Measurements from ENCODE around the gene HYI. TPM values are rescaled to one million over a fixed set of nuclear protein-coding genes. Genes with fewer than 3 reads are reported as not detected.

The HYI gene
- total RNA-seq, 1 experiment from 2014 or later = 55.3 TPM

DNA sequence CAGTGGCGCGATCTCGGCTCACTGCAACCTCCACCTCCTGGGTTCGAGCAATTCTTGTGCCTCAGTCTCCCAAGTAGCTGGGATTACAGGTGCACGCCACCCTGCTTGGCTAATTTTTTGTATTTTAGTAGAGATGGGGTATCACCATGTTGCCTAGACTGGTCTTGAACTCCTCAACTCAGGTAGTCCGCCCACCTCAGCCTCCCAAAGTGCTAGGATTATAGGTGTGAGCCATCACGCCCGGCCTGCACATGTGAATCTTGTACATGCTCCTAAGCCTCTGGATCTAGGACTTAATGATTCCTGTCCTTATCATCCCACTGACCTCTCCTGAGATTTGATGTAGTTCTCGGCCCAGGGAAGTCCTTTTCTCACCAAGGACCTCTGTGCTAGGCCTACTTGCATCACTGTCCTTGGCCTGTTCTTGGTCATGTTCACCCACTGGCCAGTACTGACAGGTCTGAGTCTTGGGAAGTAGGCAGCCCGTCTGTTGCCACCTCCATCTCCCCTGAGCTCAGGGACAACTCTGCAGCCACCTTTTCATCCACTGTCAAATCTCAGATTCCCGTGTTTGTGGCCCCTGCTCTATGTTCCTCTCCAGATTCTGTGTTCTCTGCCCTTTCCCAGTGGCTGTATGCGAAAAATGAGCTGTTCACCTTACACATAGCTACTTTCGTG lies 9.4 kb downstream of the HYI start:
- in situ Hi-C loops (cut with HindIII; ENCODE audit: low pct_unique_long_range_greater_than_20kb, low sequenced_read_pairs) = no loop called here

DNA sequence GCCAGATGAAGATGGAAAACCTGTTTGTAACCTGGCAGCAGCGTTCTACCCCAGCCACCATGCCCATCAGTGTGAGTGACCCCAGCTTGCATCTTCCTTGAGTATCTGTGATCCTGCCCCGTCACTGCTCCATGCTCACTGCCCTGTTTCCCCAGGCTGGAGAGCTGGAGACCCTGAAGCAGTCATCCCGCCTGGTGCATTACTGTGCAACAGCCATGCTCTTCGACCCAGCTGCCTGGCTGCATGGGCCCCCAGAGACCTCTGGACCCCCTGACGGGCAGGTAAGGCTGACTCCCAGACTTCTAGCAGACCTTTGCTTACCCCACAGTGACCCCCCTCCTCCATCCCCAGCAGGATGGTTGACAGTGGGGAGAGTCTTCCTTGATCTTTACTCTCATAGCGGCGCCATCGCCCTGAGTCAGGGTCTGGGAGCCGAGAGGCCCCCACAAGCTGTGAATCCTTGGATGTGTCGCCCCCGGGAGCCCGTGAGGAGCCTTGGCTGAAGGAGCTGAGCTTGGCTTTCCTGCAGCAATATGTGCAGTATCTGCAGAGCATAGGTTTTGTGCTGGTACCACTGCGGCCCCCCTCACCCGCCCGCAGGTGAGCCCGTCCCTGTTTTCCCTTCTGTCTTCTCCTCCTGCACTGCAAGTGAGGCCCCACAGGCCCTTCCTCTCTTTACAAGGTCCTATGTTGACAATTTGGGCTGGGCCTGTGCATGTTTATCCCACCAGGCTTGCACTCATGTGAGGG lies 10.4 kb downstream of the HYI start:
- TF ChIP-seq, protein P1, sequence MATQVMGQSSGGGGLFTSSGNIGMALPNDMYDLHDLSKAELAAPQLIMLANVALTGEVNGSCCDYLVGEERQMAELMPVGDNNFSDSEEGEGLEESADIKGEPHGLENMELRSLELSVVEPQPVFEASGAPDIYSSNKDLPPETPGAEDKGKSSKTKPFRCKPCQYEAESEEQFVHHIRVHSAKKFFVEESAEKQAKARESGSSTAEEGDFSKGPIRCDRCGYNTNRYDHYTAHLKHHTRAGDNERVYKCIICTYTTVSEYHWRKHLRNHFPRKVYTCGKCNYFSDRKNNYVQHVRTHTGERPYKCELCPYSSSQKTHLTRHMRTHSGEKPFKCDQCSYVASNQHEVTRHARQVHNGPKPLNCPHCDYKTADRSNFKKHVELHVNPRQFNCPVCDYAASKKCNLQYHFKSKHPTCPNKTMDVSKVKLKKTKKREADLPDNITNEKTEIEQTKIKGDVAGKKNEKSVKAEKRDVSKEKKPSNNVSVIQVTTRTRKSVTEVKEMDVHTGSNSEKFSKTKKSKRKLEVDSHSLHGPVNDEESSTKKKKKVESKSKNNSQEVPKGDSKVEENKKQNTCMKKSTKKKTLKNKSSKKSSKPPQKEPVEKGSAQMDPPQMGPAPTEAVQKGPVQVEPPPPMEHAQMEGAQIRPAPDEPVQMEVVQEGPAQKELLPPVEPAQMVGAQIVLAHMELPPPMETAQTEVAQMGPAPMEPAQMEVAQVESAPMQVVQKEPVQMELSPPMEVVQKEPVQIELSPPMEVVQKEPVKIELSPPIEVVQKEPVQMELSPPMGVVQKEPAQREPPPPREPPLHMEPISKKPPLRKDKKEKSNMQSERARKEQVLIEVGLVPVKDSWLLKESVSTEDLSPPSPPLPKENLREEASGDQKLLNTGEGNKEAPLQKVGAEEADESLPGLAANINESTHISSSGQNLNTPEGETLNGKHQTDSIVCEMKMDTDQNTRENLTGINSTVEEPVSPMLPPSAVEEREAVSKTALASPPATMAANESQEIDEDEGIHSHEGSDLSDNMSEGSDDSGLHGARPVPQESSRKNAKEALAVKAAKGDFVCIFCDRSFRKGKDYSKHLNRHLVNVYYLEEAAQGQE (IDR thresholded peaks at IDR 0.05; ENCODE audit: insufficient read depth in 1 of 2, low read depth in 2 of 2, low read length in 1 of 2) = no peak
- TF ChIP-seq SIN3A (IDR thresholded peaks at IDR 0.05; ENCODE audit: borderline replicate concordance, insufficient read depth, low read depth, low read length) (no peak), TCF7L2 (IDR thresholded peaks at IDR 0.05; ENCODE audit: low read depth, low read length) (no peak), POLR2AphosphoS5 (IDR thresholded peaks at IDR 0.05; ENCODE audit: low read depth, low read length) (no peak)
- TF ChIP-seq, protein P2, sequence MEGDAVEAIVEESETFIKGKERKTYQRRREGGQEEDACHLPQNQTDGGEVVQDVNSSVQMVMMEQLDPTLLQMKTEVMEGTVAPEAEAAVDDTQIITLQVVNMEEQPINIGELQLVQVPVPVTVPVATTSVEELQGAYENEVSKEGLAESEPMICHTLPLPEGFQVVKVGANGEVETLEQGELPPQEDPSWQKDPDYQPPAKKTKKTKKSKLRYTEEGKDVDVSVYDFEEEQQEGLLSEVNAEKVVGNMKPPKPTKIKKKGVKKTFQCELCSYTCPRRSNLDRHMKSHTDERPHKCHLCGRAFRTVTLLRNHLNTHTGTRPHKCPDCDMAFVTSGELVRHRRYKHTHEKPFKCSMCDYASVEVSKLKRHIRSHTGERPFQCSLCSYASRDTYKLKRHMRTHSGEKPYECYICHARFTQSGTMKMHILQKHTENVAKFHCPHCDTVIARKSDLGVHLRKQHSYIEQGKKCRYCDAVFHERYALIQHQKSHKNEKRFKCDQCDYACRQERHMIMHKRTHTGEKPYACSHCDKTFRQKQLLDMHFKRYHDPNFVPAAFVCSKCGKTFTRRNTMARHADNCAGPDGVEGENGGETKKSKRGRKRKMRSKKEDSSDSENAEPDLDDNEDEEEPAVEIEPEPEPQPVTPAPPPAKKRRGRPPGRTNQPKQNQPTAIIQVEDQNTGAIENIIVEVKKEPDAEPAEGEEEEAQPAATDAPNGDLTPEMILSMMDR (IDR thresholded peaks at IDR 0.05) = no peak
- intact Hi-C loops (cut with micrococcal nuclease; ENCODE audit: unreplicated experiment) = no loop called here
- Histone ChIP-seq H3K9me3 (ENCODE audit: control insufficient read depth, insufficient read depth, low read depth, low read length) (no peaks in the 10 kb centered on the region), H3K27me3 (ENCODE audit: control insufficient read depth, insufficient read depth, low read length) (no peaks in the 10 kb centered on the region), H3K36me3 (ENCODE audit: control insufficient read depth, insufficient read depth, low read length) (no peaks in the 10 kb centered on the region; the same call in none of the 2 replicates), H3K4me1 (ENCODE audit: control insufficient read depth, insufficient read depth, low read length) (no peaks in the 10 kb centered on the region), H3K27ac (ENCODE audit: low read length) (no peak overlapping the region), H3K4me3 (ENCODE audit: low read depth in 2 of 2, low read length in 2 of 2) (no peak overlapping the region)
- no peak for ATAC-seq
- ChIA-PET CTCF (no interaction called here), POLR2A (no interaction called here)
- no peak for DNase-seq (ENCODE audit: low read depth, low spot score)
- in situ Hi-C loops (cut with HindIII; ENCODE audit: low pct_unique_long_range_greater_than_20kb, low sequenced_read_pairs) = no loop called here
- BruUV-seq (replicated peaks) = no TSS peak

More for the DNA sequence above, 9.4 kb downstream of the HYI start:
- intact Hi-C loops (cut with micrococcal nuclease; ENCODE audit: unreplicated experiment) = no loop called here
- no TSS peak for BruUV-seq (replicated peaks)
- no peaks in the 10 kb centered on the region for H3K9me3 ChIP-seq (ENCODE audit: control insufficient read depth, insufficient read depth, low read depth, low read length)
- no peak for TF ChIP-seq POLR2AphosphoS5 (IDR thresholded peaks at IDR 0.05; ENCODE audit: low read depth, low read length)
- TF ChIP-seq, protein P2 (IDR thresholded peaks at IDR 0.05) = no peak
- TF ChIP-seq SIN3A (IDR thresholded peaks at IDR 0.05; ENCODE audit: borderline replicate concordance, insufficient read depth, low read depth, low read length) = no peak
- TF ChIP-seq TCF7L2 (IDR thresholded peaks at IDR 0.05; ENCODE audit: low read depth, low read length) = no peak
- TF ChIP-seq, protein P1 (IDR thresholded peaks at IDR 0.05; ENCODE audit: insufficient read depth in 1 of 2, low read depth in 2 of 2, low read length in 1 of 2) = no peak
- ChIA-PET POLR2A (interaction anchor here (0.5 to 0.6 kb wide), 2 partner anchors 53 to 259 kb away, joined by 4 to 5 read pairs; no protein-coding TSS in a partner anchor), CTCF (interaction anchor here (0.5 kb wide), 1 partner anchor 50 kb away, joined by 7 read pairs; no protein-coding TSS in a partner anchor)
- no peak for DNase-seq (ENCODE audit: low read depth, low spot score)
- ATAC-seq = no peak
- no peaks in the 10 kb centered on the region for H3K27me3 ChIP-seq (ENCODE audit: control insufficient read depth, insufficient read depth, low read length)
- H3K27ac ChIP-seq (ENCODE audit: low read length) = no peak overlapping the region
- H3K4me1 ChIP-seq (ENCODE audit: control insufficient read depth, insufficient read depth, low read length) = no peaks in the 10 kb centered on the region
- no peak overlapping the region for H3K4me3 ChIP-seq (ENCODE audit: low read depth in 2 of 2, low read length in 2 of 2)
- no peaks in the 10 kb centered on the region; the same call in none of the 2 replicates for H3K36me3 ChIP-seq (ENCODE audit: control insufficient read depth, insufficient read depth, low read length)
